ENCODE measurements around the gene NAV2. TPM values are rescaled to one million over a fixed set of nuclear protein-coding genes. Genes with fewer than 3 reads are reported as not detected.

The NAV2 gene
- total RNA-seq, 1 experiment from 2014 or later: 63.5 TPM

DNA sequence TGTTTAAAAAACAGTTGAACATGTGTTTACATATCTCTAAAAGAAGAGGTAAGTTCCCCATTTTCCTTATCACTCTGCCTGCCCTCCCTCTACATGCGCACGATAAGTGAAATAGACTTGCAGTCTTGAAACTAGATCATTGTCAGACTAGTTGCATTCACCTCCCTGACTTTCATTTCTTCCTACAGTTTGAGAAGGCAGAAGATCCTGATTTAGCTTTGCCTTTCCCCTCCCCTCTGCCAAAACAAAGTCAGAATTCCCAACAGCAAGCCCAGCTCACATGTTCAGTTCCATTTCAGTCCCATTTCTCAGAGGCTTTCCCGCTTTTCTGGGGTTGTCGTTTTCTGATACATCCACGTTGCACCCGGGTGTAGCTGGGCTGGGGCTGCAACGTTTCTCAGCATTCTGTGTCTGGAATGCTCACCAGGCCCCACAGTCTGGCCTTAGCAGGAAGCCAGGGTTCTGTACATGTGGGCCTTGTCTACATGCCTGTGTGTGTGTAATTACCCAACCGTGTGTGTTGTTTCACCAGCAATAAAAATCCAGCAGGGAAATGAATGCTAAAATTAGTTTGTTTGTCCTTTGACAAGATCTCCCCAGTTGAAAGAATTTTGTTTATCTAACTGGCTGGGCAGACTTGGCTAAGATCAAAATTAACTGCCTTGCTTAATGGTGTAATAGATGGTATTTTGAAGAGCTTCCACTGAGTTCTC is 268.5 kb downstream of the NAV2 start:
- H3K27me3 ChIP-seq (replicated peaks; ENCODE audit: control insufficient read depth, insufficient read depth, low read length): no peaks in the 10 kb centered on the region
- ChIA-PET CTCF (interaction anchor here (0.8 to 1.7 kb wide), 2 partner anchors 19 to 27 kb away, joined by 3 to 4 read pairs; no protein-coding TSS in a partner anchor), POLR2A (no interaction called here)
- H3K4me3 Mint-ChIP-seq (ENCODE audit: unreplicated experiment): no peak overlapping the region
- no peaks in the 10 kb centered on the region for H3K27me3 Mint-ChIP-seq (ENCODE audit: insufficient read depth, unreplicated experiment)
- DNase-seq: peak; percentile 42 to 44
- no peak overlapping the region for H3K4me3 ChIP-seq (ENCODE audit: low read depth, low read length)
- no peaks in the 10 kb centered on the region; the same call in 1 of the 2 replicates for H3K36me3 ChIP-seq (ENCODE audit: control insufficient read depth, insufficient read depth, low read length)
- H3K36me3 Mint-ChIP-seq (ENCODE audit: insufficient read depth, unreplicated experiment): peaks cover 19% of the 10 kb centered on the region
- intact Hi-C loops (cut with micrococcal nuclease; ENCODE audit: unreplicated experiment): no loop called here
- no peaks in the 10 kb centered on the region for H3K9me3 Mint-ChIP-seq (ENCODE audit: unreplicated experiment)
- H3K4me1 Mint-ChIP-seq (ENCODE audit: low read depth, unreplicated experiment): peaks cover 50% of the 10 kb centered on the region
- H3K4me1 ChIP-seq: peaks cover 54% of the 10 kb centered on the region
- TF ChIP-seq CTCF (IDR thresholded peaks at IDR 0.05; ENCODE audit: insufficient read depth in 1 of 2, low read depth in 1 of 2, low read length in 1 of 2, severe bottlenecking in 1 of 2, unreplicated experiment in 1 of 2): no peak
- no peaks in the 10 kb centered on the region for H3K9me3 ChIP-seq
- no TSS peak for BruUV-seq (replicated peaks)
- peak overlapping the region; percentile 85 for H3K27ac Mint-ChIP-seq (ENCODE audit: unreplicated experiment)

GRCh38 chr11:19982774-19983495 is 270.3 kb downstream of the NAV2 start:
- no peak for DNase-seq
- Histone ChIP-seq H3K4me3 (ENCODE audit: low read depth, low read length) (no peak overlapping the region), H3K27me3 (replicated peaks; ENCODE audit: control insufficient read depth, insufficient read depth, low read length) (no peaks in the 10 kb centered on the region), H3K36me3 (ENCODE audit: control insufficient read depth, insufficient read depth, low read length) (no peaks in the 10 kb centered on the region; the same call in 1 of the 2 replicates), H3K4me1 (peaks cover 57% of the 10 kb centered on the region), H3K9me3 (no peaks in the 10 kb centered on the region)
- Mint-ChIP-seq H3K4me1 (ENCODE audit: low read depth, unreplicated experiment) (peaks cover 48% of the 10 kb centered on the region), H3K27me3 (ENCODE audit: insufficient read depth, unreplicated experiment) (no peaks in the 10 kb centered on the region), H3K4me3 (ENCODE audit: unreplicated experiment) (no peak overlapping the region), H3K27ac (ENCODE audit: unreplicated experiment) (no peak overlapping the region), H3K36me3 (ENCODE audit: insufficient read depth, unreplicated experiment) (peaks cover 19% of the 10 kb centered on the region), H3K9me3 (ENCODE audit: unreplicated experiment) (no peaks in the 10 kb centered on the region)
- ChIA-PET POLR2A (no interaction called here), CTCF (no interaction called here)
- no TSS peak for BruUV-seq (replicated peaks)
- no peak for TF ChIP-seq CTCF (IDR thresholded peaks at IDR 0.05; ENCODE audit: insufficient read depth in 1 of 2, low read depth in 1 of 2, low read length in 1 of 2, severe bottlenecking in 1 of 2, unreplicated experiment in 1 of 2)
- intact Hi-C loops (cut with micrococcal nuclease; ENCODE audit: unreplicated experiment): no loop called here

DNA sequence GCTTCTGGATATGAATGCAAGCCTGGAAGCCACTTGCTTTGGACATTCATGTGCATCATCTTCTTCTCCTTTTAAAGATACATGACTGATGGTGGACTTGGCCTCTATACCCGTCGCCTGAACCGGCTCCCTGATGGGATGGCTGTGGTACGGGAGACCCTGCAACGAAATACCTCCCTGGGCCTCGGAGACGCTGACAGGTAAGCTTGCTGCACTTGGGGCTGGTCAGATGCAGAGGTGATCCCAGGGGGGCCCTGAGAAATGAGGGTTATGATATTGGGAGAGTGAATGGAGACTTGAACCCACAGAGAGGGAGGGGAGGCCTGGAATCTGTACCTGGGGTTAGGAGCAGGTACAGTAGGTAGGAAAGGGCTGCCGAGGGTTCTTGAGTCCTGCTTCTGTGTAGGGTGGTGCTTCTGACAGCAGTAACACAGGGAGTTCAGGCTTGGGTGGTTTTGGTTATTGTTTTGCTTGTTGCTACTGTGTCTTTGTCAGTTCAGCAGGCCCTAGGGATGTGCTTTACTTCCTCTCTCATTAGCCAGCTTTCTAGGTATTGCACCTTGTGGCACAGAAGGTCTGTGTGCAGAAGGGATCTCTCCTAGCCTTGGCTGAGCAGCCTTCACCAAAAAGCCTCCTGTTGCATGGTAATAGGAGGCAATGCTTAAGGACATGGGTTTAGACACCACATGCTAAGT is 271.6 kb downstream of the NAV2 start:
- ChIA-PET CTCF (no interaction called here), POLR2A (no interaction called here)
- DNase-seq: no peak
- H3K27me3 ChIP-seq (replicated peaks; ENCODE audit: control insufficient read depth, insufficient read depth, low read length): no peaks in the 10 kb centered on the region
- H3K4me3 ChIP-seq (ENCODE audit: low read depth, low read length): no peak overlapping the region
- H3K4me1 ChIP-seq: peaks cover 54% of the 10 kb centered on the region
- no peaks in the 10 kb centered on the region for H3K27me3 Mint-ChIP-seq (ENCODE audit: insufficient read depth, unreplicated experiment)
- H3K9me3 ChIP-seq: no peaks in the 10 kb centered on the region
- no peak overlapping the region for H3K4me3 Mint-ChIP-seq (ENCODE audit: unreplicated experiment)
- intact Hi-C loops (cut with micrococcal nuclease; ENCODE audit: unreplicated experiment): no loop called here
- peaks cover 11% of the 10 kb centered on the region for H3K36me3 Mint-ChIP-seq (ENCODE audit: insufficient read depth, unreplicated experiment)
- no peak overlapping the region for H3K27ac Mint-ChIP-seq (ENCODE audit: unreplicated experiment)
- BruUV-seq (replicated peaks): no TSS peak
- TF ChIP-seq CTCF (IDR thresholded peaks at IDR 0.05; ENCODE audit: insufficient read depth in 1 of 2, low read depth in 1 of 2, low read length in 1 of 2, severe bottlenecking in 1 of 2, unreplicated experiment in 1 of 2): no peak
- H3K4me1 Mint-ChIP-seq (ENCODE audit: low read depth, unreplicated experiment): peaks cover 50% of the 10 kb centered on the region
- no peaks in the 10 kb centered on the region; the same call in 1 of the 2 replicates for H3K36me3 ChIP-seq (ENCODE audit: control insufficient read depth, insufficient read depth, low read length)
- H3K9me3 Mint-ChIP-seq (ENCODE audit: unreplicated experiment): no peaks in the 10 kb centered on the region
